Parathyroid adenoma (tissue), 2 donors: ENCODE results near the gene ALDH1A2.

Source experiments
- H2AFZ ChIP-seq: fragments of 300-600 bp; sonication (generic); one replicate; pipeline ENCODE4 v1.7.0; 2017; ENCODE audit warnings: antibody characterized with exemption, mild to moderate bottlenecking
- H3K27ac ChIP-seq: fragments of 300-600 bp; sonication (generic); one replicate; pipeline ENCODE4 v1.7.0; 2017
- H3K27me3 ChIP-seq: fragments of 300-600 bp; sonication (generic); one replicate; pipeline ENCODE4 v1.7.0; 2017; ENCODE audit warnings: low read length; ENCODE audit not compliant: control insufficient read depth, insufficient read depth
- H3K36me3 ChIP-seq: fragments of 300-600 bp; sonication (generic); one replicate; pipeline ENCODE4 v1.7.0; 2017; ENCODE audit warnings: low read length; ENCODE audit not compliant: control insufficient read depth, insufficient read depth
- H3K4me1 ChIP-seq: fragments of 300-600 bp; sonication (generic); one replicate; pipeline ENCODE4 v1.7.0; 2017; ENCODE audit warnings: control low read depth
- H3K4me2 ChIP-seq: fragments of 300-600 bp; sonication (generic); one replicate; pipeline ENCODE4 v1.7.0; 2017; ENCODE audit warnings: low read length
- H3K4me3 ChIP-seq: fragments of 300-600 bp; sonication (generic); one replicate; pipeline ENCODE4 v1.7.0; 2017; ENCODE audit warnings: low read depth, low read length
- H3K79me2 ChIP-seq: fragments of 300-600 bp; sonication (generic); one replicate; pipeline ENCODE4 v1.7.0; 2017; ENCODE audit warnings: control low read depth
- H3K9ac ChIP-seq: fragments of 300-600 bp; sonication (generic); one replicate; pipeline ENCODE4 v1.7.0; 2017; ENCODE audit warnings: mild to moderate bottlenecking
- H3K9me3 ChIP-seq: fragments of 300-600 bp; sonication (generic); one replicate; pipeline ENCODE4 v1.7.0; 2017; ENCODE audit warnings: low read length; ENCODE audit not compliant: control insufficient read depth
- TF ChIP-seq, protein P1 (sequence below): fragments of 300-600 bp; sonication (generic); IDR thresholded peaks from one replicate; pipeline ENCODE4 v1.7.0; 2017; ENCODE audit warnings: antibody characterized with exemption, mild to moderate bottlenecking
- donor health status: primary hyperparathyroidism.

Gene ALDH1A2

DNA sequence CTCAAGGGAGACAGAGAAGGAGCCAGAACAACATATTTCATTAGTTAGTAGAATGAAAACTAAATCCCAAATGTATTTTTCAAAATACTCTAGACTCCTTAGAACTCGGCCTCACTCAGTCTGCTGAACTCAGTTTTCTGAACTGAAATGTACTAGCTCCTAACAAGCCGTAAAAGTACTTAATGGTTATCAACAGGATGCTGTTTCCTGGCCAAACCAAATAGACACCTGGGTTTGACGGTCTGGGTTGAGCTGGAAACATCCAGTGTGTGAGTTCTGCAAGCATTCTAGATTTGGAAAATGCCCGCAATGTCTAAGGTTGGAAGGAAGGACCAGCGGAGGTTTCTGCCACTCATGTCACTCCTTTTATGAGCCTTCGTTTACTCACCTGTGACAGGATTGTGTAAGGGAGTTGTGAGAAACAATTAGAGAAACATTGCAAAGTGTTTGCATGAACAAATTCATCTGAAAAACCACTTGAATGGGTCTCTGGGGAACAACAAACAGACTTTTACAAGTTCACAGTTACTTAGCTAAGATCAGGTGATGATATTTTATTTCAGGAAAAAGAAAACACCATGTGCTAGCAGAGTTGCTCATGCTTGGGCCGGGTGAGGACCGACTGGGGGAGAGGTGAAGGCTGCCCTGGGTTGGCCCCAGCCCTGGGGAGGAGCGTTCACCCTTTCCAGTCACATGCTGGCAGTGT is 151.0 kb downstream of the ALDH1A2 start:
- no peaks in the 10 kb centered on the region for H3K79me2 ChIP-seq

DNA sequence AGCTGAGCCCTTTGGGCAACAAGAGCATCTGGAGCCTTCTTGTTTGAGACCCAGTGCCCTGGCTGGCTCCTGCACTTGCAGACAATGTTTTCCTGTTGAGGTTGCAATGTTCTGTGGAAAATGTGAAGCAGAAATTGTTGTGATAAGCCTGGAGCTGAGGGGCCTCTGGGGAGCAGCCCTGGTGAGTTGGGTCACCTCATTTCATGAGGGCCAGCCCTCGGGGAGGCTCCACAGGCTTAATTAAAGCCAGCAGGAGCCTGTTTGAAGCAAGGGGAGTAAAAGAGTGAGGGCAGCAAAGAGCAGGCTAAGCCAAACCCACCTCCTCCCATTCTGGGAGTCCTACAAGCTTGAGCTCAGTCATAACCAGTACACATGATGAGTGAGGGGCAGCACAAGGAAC is 154.3 kb downstream of the ALDH1A2 start:
- no peaks in the 10 kb centered on the region for H3K36me3 ChIP-seq
- H3K4me1 ChIP-seq: no peaks in the 10 kb centered on the region
- H3K79me2 ChIP-seq: no peaks in the 10 kb centered on the region
- H3K27me3 ChIP-seq: no peaks in the 10 kb centered on the region
- H3K27ac ChIP-seq: no peak overlapping the region
- H2AFZ ChIP-seq: no peak overlapping the region
- no peak overlapping the region for H3K4me2 ChIP-seq
- H3K4me3 ChIP-seq: no peak overlapping the region
- TF ChIP-seq, protein P1, sequence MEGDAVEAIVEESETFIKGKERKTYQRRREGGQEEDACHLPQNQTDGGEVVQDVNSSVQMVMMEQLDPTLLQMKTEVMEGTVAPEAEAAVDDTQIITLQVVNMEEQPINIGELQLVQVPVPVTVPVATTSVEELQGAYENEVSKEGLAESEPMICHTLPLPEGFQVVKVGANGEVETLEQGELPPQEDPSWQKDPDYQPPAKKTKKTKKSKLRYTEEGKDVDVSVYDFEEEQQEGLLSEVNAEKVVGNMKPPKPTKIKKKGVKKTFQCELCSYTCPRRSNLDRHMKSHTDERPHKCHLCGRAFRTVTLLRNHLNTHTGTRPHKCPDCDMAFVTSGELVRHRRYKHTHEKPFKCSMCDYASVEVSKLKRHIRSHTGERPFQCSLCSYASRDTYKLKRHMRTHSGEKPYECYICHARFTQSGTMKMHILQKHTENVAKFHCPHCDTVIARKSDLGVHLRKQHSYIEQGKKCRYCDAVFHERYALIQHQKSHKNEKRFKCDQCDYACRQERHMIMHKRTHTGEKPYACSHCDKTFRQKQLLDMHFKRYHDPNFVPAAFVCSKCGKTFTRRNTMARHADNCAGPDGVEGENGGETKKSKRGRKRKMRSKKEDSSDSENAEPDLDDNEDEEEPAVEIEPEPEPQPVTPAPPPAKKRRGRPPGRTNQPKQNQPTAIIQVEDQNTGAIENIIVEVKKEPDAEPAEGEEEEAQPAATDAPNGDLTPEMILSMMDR: no peak
- H3K9ac ChIP-seq: no peak overlapping the region
- no peaks in the 10 kb centered on the region for H3K9me3 ChIP-seq

More for the DNA sequence above, 151.0 kb downstream of the ALDH1A2 start:
- no peak overlapping the region for H3K4me2 ChIP-seq
- no peak overlapping the region for H3K9ac ChIP-seq
- no peak overlapping the region for H2AFZ ChIP-seq
- H3K27ac ChIP-seq: no peak overlapping the region
- H3K9me3 ChIP-seq: no peaks in the 10 kb centered on the region
- H3K27me3 ChIP-seq: no peaks in the 10 kb centered on the region
- TF ChIP-seq, protein P1: no peak
- no peak overlapping the region for H3K4me3 ChIP-seq
- H3K4me1 ChIP-seq: no peaks in the 10 kb centered on the region
- no peaks in the 10 kb centered on the region for H3K36me3 ChIP-seq

DNA sequence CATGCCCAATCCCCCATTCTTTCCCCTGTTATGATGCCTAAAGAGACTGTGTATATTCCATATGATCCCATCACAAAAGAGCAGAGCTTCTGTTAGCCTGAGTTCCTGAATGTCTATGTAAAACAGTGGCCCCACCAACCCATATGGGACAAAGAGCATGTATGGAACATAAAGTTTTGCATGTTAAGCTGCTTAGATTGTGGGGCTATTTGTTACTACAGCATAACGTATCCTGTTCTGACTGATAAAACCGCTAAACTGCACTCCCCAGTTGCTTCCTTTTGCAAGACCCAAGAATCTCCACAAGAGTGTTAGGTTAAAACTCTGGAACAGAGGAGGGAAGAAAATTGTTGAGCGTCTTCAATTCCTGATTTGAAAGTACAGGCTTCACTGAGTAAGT is 154.8 kb downstream of the ALDH1A2 start:
- Histone ChIP-seq H3K79me2 (no peaks in the 10 kb centered on the region), H3K4me3 (no peak overlapping the region), H3K27ac (no peak overlapping the region), H3K4me2 (no peak overlapping the region), H3K9ac (no peak overlapping the region), H3K27me3 (no peaks in the 10 kb centered on the region), H3K9me3 (no peaks in the 10 kb centered on the region), H2AFZ (no peak overlapping the region), H3K36me3 (no peaks in the 10 kb centered on the region), H3K4me1 (no peaks in the 10 kb centered on the region)
- TF ChIP-seq, protein P1: no peak

DNA sequence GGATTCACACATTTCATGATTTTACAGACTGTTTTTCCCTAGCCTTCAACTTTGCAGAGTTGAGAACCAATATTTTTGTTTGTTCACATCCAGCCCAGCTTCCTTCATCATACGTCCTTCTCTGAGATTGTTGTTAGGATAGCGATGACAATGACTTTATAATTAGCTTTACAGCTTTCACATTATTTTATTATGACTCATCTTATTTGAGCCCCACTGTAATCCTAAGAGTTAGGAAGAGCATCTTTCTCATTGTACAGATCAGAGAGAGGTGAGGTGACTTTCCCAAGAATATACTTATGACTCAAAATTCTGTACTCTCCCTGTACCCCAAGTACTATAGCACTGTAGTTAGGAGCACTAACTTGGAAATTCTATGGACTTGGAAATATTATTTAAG is 156.1 kb downstream of the ALDH1A2 start:
- Histone ChIP-seq H3K9ac (no peak overlapping the region), H3K4me2 (no peak overlapping the region), H3K9me3 (no peaks in the 10 kb centered on the region), H3K27me3 (no peaks in the 10 kb centered on the region), H3K4me1 (no peaks in the 10 kb centered on the region), H3K27ac (no peak overlapping the region), H3K79me2 (no peaks in the 10 kb centered on the region), H3K36me3 (no peaks in the 10 kb centered on the region), H2AFZ (no peak overlapping the region), H3K4me3 (no peak overlapping the region)
- TF ChIP-seq, protein P1: no peak

DNA sequence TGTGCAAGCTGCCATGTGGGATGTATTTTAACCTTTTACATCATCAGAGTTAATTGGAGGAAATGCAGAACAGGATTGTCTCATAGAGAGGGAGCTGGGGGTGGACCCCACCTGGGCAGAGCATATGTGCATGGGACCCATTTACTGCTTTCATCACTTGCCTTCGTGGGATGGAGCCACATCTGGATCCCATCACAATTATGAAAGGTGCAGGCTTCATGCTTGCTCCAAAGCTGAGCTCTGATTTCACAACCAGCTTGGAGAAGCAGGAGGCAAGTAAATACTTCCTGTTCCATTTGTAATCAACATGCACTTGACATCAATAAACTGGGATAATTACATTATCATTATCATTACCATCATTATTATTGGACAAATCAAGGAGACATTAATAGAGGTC is 161.9 kb downstream of the ALDH1A2 start:
- Histone ChIP-seq H3K27me3 (no peaks in the 10 kb centered on the region), H3K36me3 (no peaks in the 10 kb centered on the region), H2AFZ (no peak overlapping the region), H3K4me1 (no peaks in the 10 kb centered on the region), H3K9me3 (no peaks in the 10 kb centered on the region), H3K4me2 (no peak overlapping the region), H3K4me3 (no peak overlapping the region), H3K9ac (no peak overlapping the region), H3K79me2 (no peaks in the 10 kb centered on the region), H3K27ac (no peak overlapping the region)
- TF ChIP-seq, protein P1: no peak
